HCEC 1CT (cell line): Measurements from ENCODE around the gene FXYD1.
"Not testable (repeated sequence)": the region's sequence is repeated elsewhere in the genome, so short reads cannot be mapped to it uniquely, and the experiment has no call there.

ENCODE experiments used
- DNase-seq: peaks from one replicate; pipeline ENCODE4 v3.0.0-alpha.2; 2017

The FXYD1 gene

GRCh38 chr19:35125749-35126623 lies 12.6 kb upstream of the FXYD1 start:
- DNase-seq: no peak

GRCh38 chr19:35126624-35126959 lies 12.0 kb upstream of the FXYD1 start:
- DNase-seq: no peak

GRCh38 chr19:35127871-35128270 lies 10.8 kb upstream of the FXYD1 start:
- DNase-seq: no peak

DNA sequence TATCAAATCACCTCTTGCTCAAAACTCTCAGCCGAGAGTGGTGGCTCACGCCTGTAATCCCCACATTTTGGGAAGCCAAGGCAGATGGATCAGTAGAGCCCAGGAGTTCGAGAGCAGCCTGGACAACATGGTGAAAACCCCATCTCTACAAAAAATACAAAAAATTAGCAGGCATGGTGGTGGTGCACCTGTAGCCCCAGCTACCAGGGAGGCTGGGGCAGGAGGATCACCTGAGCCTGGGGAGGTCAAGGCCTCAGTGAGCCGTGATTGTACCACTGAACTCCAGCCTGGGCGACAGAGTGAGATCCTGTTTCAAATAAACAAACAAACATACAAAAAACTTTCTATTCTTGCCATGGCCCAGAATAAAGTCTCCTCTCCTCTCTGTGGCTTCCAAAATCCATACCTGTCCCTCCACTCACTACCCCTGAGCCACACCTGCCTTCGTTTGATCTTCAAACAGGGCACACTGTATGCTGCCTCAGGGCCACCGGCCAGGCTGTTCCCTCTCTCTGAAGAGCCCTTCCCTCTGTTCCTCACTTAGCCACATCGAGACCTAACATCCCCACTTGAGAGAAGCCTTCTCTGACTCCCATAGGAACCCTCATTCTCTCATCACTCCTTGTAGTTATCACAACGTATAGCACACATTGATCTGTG lies 10.1 kb upstream of the FXYD1 start:
- DNase-seq: no peak

DNA sequence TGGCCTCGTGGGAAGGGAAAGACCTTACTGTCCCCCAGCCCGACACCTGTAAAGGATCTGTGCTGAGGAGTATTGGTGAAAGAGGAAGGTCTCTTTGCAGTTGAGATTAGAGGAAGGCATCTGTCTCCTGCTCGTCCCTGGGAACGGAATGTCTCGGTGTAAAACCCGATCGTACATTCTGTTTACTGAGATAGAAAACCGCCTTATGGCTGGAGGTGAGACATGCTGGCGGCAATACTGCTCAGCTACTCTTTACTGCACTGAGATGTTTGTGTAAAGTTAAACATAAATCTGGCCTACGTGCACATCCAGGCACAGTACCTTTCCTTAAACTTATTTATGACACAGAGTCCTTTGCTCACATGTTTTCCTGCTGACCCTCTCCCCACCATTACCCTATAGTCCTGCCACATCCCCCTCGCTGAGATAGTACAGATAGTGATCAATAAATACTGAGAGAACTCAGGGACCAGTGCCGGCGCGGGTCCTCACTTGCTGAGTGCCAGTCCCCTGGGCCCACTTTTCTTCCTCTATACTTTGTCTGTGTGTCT lies 8.8 kb upstream of the FXYD1 start:
- not testable (repeated sequence) for DNase-seq

GRCh38 chr19:35130761-35131720 lies 7.6 kb upstream of the FXYD1 start:
- DNase-seq: no peak

DNA sequence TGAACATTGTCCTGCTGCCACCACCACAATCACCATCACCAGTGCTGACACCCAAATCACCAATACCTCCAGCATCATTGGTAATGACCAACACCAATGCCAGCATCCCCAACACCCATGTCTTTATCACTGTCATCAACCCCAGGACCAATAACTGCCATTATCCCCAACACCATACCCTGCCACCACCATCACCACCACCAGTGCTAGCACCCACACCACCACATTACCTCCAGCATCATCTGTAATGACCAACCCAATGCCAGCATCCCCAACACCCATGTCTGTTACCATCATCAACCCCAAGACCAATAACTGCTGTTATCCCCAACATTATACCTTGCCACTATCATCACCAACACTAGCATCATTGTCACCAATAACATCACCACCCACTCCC lies 6.4 kb upstream of the FXYD1 start:
- no peak for DNase-seq

- DNase-seq: no peak
Measured at GRCh38 chr19:35133826-35134225, 4.8 kb upstream of the FXYD1 start.

GRCh38 chr19:35134601-35135242 lies 3.9 kb upstream of the FXYD1 start, which contains the start of gene LGI4:
Gene LGI4 (minus strand): TSS chr19:35135059. CDS start chr19:35134680, 379 bp downstream.
- DNase-seq: no peak

- DNase-seq: peak; percentile 24
Measured at GRCh38 chr19:35135389-35135909, 3.2 kb upstream of the FXYD1 start.

- no peak for DNase-seq
Measured at GRCh38 chr19:35136231-35136630, 2.4 kb upstream of the FXYD1 start.

DNA sequence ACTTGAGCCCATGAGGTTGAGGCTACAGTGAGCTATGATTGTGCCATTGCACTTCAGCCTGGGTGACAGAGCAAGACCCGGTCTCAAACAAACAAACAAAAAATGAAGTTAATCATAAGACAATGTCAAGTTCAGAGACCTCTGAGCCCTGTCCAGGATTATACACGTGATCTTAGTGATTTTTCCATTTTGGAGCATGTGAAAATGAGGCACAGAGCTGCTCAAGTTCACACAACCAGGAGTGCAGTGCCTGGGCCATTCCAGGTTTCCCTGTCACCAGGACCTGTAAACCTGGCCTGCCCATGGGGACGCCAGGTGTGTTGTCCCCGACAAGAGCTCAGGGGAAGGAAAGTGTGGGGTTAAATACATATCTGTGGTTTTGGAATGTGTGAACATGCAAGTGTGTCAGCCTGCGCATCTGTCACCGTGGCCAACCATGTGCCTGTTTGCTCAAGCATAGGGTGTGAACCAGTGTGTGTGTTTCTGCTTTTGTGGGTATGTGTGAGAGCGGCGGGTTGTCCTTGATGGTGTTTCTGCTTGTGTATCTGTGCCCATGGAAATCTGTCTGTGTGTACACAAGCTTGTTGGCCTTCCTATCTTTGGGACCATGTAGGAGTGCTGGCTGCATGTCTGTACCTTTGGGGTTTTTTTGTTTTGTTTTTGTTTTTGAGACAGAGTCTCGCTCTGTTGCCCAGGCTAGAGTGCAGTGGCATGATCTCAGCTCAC lies 1.5 kb upstream of the FXYD1 start:
- no peak for DNase-seq

GRCh38 chr19:35140207-35140961 lies 1.8 kb downstream of the FXYD1 start:
- no peak for DNase-seq

GRCh38 chr19:35140962-35141836 lies 2.6 kb downstream of the FXYD1 start:
- peak; percentile 86 for DNase-seq

DNA sequence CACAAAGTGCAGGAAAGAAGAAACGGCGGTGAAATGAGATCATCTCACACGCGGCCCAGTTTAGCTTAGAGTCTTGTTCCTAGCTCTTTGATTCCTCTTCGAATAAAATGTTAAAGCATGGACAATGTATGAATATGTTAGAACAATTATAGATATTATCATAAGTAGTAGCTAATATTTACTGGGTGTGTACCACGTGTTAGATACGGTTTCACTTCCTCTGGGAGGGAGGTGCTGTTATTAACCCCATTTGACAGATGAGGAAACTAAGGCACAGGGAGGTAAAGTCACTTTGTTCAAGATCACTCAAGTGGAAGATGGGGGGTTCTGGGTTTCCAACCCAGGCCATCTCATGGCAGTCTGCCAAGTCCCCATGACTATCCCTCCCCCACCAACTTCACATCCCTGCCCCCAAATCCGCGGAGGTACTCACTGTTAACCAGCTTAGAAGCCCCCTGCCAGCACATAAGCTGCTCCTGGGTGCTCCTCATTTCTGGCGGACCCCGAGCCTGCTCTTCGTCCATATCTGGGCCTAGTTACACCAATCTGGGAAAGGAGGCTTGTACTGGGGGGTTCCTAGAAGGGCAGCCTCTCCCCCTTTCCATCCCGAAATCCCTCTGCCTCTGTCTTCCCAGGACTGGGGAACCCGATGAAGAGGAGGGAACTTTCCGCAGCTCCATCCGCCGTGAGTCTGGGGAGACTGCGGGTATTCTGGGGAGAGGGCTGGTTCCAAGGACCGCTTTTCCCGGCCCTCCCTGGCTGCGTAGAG lies 3.4 kb downstream of the FXYD1 start:
- DNase-seq: no peak

GRCh38 chr19:35142606-35143230 lies 4.1 kb downstream of the FXYD1 start:
- DNase-seq: no peak

- no peak for DNase-seq
Measured at GRCh38 chr19:35143231-35143715, 4.6 kb downstream of the FXYD1 start, which contains the start of gene FXYD7. Gene FXYD7 (plus strand): TSS chr19:35143255. CDS start chr19:35143334, 79 bp downstream.

- DNase-seq: no peak
Measured at GRCh38 chr19:35143818-35144217, 5.2 kb downstream of the FXYD1 start.
